AG09309 (cell line): ENCODE results near the gene NHERF2.

Experiments used
- DNase-seq: peaks from one replicate; pipeline ENCODE4 v3.0.0-alpha.2; 2010; ENCODE audit warnings: low read depth
- H3K4me3 ChIP-seq: 2 replicates; pipeline ENCODE4 v1.5.1; 2011; ENCODE audit warnings: mild to moderate bottlenecking, low read depth, low read length, moderate library complexity; ENCODE audit not compliant: control insufficient read depth
- CTCF ChIP-seq: IDR thresholded peaks from 2 replicates; pipeline ENCODE4 v1.5.1; 2011; ENCODE audit warnings: mild to moderate bottlenecking, low read depth, low read length, inconsistent platforms; ENCODE audit not compliant: insufficient read depth, control insufficient read depth; ENCODE audit errors: missing control alignments

NHERF2 gene

GRCh38 chr16:2027024-2028010, 615 bp downstream of the NHERF2 start:
- no peak for DNase-seq
- TF ChIP-seq CTCF = no peak
- peak overlapping the region; percentile 76 for H3K4me3 ChIP-seq

- H3K4me3 ChIP-seq = peak overlapping the region; percentile 76
- TF ChIP-seq CTCF = no peak
- DNase-seq = no peak
Observed at GRCh38 chr16:2028146-2028545, 1.4 kb downstream of the NHERF2 start.

GRCh38 chr16:2028620-2029220, 2.0 kb downstream of the NHERF2 start:
- no peak for TF ChIP-seq CTCF
- DNase-seq = no peak

GRCh38 chr16:2029350-2029749, 2.6 kb downstream of the NHERF2 start:
- no peak overlapping the region for H3K4me3 ChIP-seq
- no peak for DNase-seq
- TF ChIP-seq CTCF = no peak

More at GRCh38 chr16:2028620-2029220, 2.0 kb downstream of the NHERF2 start:
- H3K4me3 ChIP-seq = no peak overlapping the region

- no peak for TF ChIP-seq CTCF
- no peak for DNase-seq
- no peak overlapping the region for H3K4me3 ChIP-seq
Observed at GRCh38 chr16:2030036-2030435, 3.3 kb downstream of the NHERF2 start.

- no peak for DNase-seq
- no peak overlapping the region for H3K4me3 ChIP-seq
- TF ChIP-seq CTCF = no peak
Observed at GRCh38 chr16:2031081-2031577, 4.4 kb downstream of the NHERF2 start.
